GM13977 (cell line): Measurements from ENCODE around the gene SIRT3.

ENCODE experiments used
- DNase-seq: peaks from one replicate; pipeline ENCODE4 v3.0.0; 2012; ENCODE audit warnings: low spot score
- CTCF ChIP-seq: IDR thresholded peaks from 2 replicates; pipeline ENCODE4 v1.5.1; 2012; ENCODE audit warnings: mild to moderate bottlenecking, control low read depth; ENCODE audit not compliant: insufficient read depth; ENCODE audit errors: extremely low read depth, missing control alignments
- in situ Hi-C: fragments of 300-500 bp; cut with MboI; formaldehyde crosslinking; loops from one replicate; pipeline ENCODE4 v1.12.0; 2022; ENCODE audit warnings: low sequenced_read_pairs, low pct_unique_long_range_greater_than_20kb, mixed read lengths, inconsistent platforms; ENCODE audit not compliant: unreplicated experiment

The SIRT3 gene

GRCh38 chr11:252666-253065 lies 16.5 kb upstream of the SIRT3 start:
- TF ChIP-seq CTCF = no peak
- in situ Hi-C loops = no loop called here
- DNase-seq = no peak

- DNase-seq = no peak
- in situ Hi-C loops = no loop called here
- TF ChIP-seq CTCF = peak; percentile 4
Observed at GRCh38 chr11:251550-251949, 15.4 kb upstream of the SIRT3 start.

- peak; percentile 72 for TF ChIP-seq CTCF
- in situ Hi-C loops = no loop called here
- peak; percentile 46 for DNase-seq
Observed at GRCh38 chr11:250740-251299, 14.7 kb upstream of the SIRT3 start.

- DNase-seq = no peak
- no peak for TF ChIP-seq CTCF
- in situ Hi-C loops = no loop called here
Observed at GRCh38 chr11:250274-250673, 14.1 kb upstream of the SIRT3 start.

GRCh38 chr11:249062-249461 lies 12.9 kb upstream of the SIRT3 start:
- no peak for TF ChIP-seq CTCF

GRCh38 chr11:244376-244775 lies 8.2 kb upstream of the SIRT3 start:
- no peak for DNase-seq
- no peak for TF ChIP-seq CTCF
- in situ Hi-C loops = no loop called here

More at GRCh38 chr11:249062-249461, 12.9 kb upstream of the SIRT3 start:
- in situ Hi-C loops = no loop called here
- DNase-seq = no peak

GRCh38 chr11:241634-242033 lies 5.5 kb upstream of the SIRT3 start:
- in situ Hi-C loops = no loop called here
- TF ChIP-seq CTCF = no peak

More at GRCh38 chr11:241634-242033, 5.5 kb upstream of the SIRT3 start:
- no peak for DNase-seq
